GM18505 (cell line): Measurements from ENCODE around the gene PEF1.

Source experiments
- ATAC-seq: cut with Tn5 transposase; IDR thresholded peaks from one replicate; pipeline ENCODE4 v1.9.1; 2021; ENCODE audit not compliant: unreplicated experiment
- POLR2A ChIP-seq: IDR thresholded peaks from 4 replicates; pipeline ENCODE4 v1.6.1; 2011; ENCODE audit warnings: borderline replicate concordance; ENCODE audit not compliant: insufficient read depth, insufficient read length; ENCODE audit errors: extremely low read depth

PEF1 gene

DNA sequence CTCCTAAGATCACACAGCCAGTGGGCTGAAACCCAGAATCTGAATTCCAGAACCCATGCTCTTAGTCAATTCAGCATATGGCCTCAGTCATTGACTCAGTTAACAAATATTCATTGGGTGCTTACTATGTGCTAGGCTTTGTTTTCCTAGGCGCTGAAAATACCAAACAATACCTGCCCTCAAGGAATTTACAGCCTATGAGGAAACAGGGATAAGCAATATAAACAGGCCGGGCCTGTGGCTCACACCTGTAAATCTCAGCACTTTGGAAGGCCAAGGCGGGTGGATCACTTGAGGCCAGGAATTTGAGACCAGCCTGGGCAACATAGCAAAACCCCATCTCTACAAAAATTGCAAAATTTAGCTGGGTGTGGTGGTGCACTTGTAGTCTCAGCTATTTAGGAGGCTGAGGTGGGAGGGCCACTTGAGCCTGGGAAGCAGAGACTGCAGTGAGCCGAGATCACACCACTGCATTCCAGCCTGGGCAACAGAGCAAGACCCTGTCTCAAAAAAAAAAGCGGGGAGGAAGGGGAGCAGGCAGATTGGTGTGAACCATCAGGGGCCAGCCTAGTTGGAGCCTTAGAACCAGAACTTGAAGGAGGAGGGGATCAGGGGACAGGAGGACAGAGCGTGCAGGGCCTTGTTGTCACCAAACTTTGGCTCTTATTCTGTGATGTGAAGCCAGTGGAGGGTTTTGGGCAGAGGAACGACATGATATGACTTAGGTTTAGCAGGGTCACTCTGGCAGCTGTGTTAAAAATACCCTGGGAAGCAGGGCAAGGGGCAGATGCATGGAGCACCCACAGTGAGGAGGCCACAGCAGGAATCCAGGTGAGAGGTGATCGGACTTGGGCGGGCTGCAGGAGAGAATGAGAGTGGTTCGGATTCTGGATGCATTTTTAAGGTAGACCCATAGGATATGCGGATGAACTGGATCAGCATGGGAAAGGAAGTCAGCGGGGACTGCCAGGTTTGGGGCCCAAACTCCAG, 62.6 kb downstream of the PEF1 start:
- no peak for TF ChIP-seq POLR2A
- ATAC-seq = no peak

DNA sequence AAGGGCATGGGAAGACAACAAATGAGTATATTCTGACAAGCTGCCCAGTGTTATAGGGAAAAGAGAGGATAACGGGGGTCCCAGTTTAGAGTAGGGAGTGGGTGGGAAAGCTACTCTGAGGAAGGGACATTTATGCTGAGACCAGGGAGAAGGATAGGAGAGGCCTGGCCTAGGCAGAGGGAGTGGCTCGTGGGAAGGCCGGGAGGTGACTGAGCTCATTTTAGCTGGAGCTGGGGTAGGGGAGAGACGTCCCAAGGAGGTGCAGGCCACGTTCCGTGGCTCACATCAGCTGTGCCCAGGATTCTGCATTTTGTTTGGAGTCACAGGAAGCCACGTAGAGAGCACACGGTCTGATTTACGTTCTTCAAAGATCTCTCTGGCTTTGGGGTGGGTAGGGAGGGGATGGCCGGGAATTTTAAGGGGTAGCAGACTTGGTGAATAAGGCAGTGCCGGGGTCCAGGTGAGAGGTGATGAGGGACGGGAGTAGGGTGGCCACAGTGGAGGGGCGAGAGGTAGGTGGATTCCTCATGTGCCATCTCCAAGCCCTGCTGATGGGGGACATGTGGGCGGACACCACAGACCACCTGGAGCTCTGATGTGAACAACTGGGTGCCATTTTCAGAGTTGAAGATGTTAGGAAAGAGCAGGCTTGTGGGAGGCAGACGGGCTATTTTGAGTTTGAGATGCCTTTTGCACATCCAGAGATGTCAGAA, 63.6 kb downstream of the PEF1 start:
- TF ChIP-seq POLR2A = no peak
- no peak for ATAC-seq

DNA sequence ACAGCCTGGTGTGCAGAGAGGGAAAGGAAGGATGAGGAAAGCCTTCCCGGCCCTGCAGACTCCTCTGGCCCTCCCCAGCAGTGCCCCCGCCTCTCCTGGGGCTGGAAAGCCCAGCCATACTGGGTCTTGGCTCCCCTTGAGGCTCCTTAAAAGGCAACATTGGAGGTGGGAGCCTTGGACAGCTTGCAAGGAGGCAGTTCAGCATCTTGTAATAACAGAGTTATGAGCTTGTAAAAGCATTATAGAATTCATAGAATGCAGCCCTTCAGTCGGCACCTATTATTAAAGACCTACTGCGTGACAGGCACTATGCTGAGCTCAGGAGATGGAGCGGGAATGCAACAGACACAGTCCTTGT, 64.2 kb downstream of the PEF1 start:
- no peak for TF ChIP-seq POLR2A
- ATAC-seq = no peak
